NCI-H526 (cell line): ENCODE measurements around the gene VIP.
"Not testable (repeated sequence)": the region's sequence is repeated elsewhere in the genome, so short reads cannot be mapped to it uniquely, and the experiment has no call there.

ENCODE experiments used
- DNase-seq, 2 experiments: peaks; one replicate each; lab custom pipeline; 2025; lab: John Stamatoyannopoulos, UW

VIP gene

DNA sequence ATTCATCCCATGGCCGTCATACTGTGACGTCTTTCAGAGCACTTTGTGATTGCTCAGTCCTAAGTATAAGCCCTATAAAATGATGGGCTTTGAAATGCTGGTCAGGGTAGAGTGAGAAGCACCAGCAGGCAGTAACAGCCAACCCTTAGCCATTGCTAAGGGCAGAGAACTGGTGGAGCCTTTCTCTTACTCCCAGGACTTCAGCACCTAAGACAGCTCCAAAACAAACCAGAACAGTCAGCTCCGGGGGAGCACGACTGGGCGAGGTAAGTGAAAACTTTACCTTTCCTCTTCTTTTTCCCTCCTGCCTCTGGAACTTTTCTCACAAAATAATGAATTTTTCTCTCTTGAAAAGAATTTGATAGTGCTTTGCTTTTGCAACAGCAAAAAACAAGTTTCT, at the start of gene VIP:
TSS of gene VIP (plus strand) at position 104 of the 400 bp plus-strand sequence. CDS start 1,381 bp downstream, outside the sequence.
- no peak for DNase-seq

DNA sequence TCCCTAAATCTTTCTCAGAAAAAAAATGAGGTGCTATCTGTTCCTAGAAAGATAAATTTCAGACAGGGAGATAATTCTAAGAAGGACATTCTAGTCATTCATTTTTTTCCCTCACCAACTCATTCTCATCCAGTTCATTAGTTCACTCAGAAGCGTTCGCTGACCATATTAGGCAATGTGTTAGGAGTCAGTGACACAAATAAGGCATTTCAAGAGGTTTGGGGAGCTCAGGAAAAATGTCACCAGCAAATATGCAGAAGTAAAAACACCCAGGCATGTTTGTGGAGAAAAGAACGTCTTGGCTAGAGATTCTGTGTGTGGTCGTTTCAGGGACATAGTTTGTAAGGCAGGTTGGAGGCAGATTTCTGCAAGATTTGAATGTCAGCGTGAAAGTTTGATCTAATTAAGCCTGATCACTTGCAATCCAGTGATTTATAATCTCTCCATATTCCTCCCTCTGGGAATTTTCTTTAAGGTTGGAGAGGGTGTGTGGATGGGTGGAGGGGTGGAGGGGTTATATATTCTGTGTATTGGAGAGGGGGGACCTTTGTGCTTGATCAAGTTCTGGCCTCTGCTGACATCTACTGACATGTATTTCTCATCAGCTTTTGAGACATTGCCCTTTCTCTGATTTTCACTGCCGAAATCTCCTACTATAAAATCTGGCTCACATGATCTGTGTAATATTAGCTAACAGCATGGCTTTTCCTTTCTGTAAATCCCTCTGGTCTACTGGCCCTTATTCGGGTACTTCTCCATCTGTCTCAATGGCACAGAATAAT, 49.3 kb upstream of the VIP start:
- no peak for DNase-seq

DNA sequence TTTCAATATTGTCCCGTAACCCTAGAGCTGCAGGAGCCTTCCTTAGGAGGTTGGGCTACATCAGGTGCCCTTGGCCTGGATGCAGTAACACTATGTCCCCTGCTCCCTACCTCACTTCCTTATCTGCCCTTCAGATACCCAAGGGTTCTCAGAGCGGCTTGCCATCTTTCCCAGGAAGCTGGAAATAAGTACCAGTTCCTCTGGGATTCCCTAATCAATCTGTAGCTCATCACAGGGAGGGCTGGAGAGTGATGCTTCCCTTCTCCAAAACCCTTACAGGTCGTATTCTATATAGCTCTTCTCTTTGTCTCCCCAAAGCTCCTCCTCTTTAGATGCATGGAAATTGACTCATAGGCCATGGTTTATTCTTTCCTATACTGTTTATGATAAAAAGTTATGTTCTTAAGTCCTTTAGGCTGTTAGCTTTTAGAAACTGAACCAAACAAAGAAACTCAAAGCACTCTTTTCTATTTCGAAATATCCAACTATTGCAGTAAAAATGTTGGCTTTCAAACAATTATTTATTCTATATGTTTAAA, 48.7 kb upstream of the VIP start:
- DNase-seq, result no peak

DNA sequence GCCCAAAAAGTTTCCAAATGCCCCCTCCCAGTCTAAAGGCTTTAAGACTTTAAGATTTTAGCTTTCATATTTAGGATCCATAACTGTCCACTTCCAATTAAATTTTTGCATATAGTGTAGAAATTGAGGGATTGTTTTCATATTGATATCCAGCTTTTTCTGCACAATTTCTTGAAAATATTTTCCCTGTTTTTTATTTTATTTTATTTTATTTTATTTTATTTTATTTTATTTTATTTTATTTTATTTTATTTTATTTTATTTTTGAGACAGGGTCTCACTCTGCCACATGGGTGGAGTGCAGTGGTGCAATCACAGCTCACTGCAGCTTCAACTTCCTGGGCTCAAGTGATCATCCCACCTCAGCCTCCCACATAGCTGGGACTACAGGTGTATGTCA, 46.8 kb upstream of the VIP start:
- DNase-seq, result not testable (repeated sequence)

DNA sequence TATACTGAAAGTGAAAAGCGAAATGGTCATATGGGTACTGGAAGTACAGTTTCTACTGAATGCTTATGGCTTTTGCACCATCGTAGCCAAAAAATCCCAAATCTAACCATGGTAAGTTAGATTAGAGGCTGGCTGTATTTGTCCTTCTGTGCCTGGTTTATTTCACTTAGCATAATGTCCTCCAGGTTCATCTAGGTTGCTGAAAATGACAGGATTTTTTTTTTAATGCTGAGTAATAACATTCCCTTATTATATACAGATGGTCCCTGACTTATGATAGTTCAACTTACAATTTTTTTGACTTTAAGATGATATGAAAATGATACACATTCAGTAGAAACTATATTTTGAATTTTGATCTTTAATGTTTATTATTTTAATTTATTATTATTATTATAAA, 45.3 kb upstream of the VIP start:
- no peak for DNase-seq

DNA sequence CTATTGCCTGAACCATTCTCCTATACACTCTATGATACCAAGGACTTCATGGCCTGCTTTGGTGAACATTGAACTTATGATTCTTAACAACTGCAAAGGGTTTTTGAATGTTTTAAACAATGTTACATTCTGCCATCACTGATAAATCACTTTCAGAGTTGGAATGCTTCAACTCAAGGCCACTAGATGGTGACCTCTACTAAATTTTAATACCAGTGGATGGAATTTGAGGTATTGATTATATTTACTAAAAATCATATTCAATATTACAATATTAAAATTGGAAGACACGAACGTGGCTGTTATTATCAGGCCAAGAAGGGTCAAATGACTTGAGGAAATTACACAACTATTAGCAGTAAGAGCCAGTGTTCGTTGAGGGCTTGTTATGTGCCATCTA, 34.3 kb upstream of the VIP start:
- no peak for DNase-seq

DNA sequence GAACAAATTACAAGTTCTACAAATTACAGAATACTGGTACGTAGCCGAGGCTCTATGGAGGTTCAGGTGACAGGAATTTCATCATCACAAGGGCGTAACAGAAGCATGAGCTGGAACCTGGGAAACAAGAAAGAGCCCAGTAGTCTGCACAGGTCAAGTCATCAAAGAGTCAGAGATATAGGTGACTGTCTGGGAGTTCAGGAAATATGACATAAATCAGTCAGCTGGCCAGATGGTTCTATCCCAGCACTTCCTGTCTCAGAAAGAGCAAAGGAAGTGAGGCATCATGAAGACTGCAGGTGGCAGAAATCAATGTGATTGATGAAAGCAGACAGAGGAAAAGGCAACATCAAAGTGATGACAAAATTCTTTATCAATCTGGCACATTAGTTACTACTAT, 29.6 kb upstream of the VIP start:
- DNase-seq, result no peak

DNA sequence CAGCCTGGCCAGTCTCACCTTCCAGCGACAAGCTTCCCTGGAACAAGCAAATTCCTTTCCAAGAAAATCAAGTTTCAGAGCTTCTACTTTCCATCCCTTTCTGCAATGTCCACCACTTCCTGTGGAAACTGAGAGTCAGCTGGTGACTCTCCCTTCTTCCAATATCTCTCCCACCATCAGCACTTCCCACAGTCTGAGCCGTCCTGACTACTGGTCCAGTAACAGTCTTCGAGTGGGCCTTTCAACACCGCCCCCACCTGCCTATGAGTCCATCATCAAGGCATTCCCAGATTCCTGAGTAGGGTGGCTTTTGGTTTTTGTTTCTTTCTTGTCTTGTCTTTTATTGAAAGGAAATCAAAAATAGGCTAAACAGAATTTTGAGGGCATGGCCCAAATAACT, 28.6 kb upstream of the VIP start:
- no peak for DNase-seq

DNA sequence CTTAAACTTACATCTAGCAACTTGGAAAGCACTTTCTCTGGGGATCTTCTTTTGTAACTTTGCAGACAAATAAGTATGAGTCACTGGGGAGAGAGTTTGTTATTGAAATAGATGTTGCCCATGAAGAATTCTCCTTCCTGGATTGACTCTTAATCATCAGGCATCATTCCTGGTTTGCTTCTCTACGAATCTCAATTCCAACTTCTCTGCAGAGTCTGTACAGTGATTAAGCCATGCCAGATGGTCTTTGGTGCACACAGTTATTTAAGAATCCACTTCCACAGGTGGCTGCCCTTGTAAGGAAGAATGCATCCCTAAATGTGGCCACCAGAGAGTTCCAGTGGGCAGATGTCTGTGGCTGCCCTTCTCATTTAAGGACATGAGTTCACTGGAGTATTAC, 27.2 kb upstream of the VIP start:
- DNase-seq, result no peak

DNA sequence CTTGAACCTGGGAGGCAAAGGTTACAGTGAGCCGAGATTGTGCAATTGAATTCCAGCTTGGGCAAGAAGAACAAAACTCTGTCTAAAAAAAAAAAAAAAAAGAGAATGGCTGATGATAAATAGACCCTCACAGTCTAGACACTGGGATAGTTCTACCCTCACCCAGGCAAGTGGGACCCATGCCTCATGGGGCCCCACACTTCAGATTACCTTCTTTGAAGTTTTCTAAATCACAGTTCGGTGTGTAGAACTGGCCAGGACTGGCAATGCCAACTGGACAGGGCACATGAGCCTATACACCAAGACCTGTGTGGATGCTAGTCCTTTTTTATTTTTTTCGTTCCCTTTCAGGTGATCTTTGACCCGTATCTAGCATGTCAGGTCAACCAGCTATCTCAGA, 24.3 kb upstream of the VIP start:
- no peak for DNase-seq

DNA sequence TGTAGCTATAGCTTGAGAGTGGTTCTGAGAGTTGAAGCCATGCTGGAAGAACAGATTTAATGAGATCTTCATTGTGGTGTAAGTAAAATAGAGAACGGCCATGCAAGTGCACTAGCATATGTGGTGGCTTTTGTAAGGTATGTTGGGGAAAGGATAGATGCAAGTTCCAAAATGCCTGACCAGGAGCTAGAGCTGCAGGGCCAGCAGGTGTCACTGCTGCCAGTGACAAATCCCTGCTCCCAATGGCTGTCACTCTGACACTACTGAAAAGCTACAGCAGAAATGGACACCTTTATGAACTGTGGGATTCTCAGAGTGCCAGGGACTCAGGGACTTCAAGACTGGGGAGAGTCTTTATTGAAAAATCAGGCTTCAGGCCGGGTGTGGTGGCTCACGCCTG, 23.1 kb upstream of the VIP start:
- no peak for DNase-seq

DNA sequence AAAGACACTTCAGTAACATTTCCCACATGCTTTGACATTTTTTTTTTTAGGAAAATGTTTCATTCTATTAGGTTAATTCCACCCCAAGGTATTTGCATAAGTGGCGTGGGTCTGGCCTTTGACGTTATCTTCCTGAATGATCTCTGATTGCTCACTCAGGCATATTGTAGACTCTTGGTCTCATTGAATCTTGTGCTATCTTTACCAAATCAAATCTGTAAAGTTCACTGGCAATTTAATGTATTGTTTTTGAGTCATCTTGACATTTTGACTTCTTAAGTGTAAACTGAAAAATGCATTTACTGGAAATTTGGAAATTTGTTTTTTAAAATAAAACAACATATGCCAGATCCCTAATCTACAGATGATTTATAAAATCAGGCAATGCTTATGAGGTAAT, 16.0 kb upstream of the VIP start:
- DNase-seq, result no peak

DNA sequence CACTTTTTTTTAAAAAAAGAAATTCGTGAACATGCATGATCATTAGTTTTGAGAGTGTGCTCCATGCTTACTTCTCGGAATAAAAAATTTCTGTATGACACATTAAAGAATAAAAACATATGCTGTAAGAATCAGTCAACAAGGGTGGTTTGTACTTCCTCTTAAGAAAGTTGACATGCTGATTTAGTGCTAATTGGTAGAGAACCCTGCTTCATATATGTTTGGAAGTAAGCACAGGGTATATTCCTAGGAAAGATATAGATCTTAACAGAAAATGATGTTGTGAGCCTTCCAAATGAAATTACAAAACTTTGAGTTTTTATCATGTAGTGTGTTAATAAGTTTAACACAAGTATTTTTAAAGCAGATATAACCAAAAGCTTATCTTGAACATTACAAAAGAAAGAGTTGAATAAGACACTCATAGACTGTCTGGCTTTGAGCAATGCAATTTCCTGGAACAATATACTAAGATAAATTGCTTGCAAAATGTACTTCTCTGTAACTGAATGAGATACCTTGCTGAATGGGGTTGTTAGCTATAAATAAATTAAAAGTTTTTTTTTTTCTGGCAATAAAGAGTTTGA, 13.8 kb upstream of the VIP start:
- DNase-seq, result no peak

DNA sequence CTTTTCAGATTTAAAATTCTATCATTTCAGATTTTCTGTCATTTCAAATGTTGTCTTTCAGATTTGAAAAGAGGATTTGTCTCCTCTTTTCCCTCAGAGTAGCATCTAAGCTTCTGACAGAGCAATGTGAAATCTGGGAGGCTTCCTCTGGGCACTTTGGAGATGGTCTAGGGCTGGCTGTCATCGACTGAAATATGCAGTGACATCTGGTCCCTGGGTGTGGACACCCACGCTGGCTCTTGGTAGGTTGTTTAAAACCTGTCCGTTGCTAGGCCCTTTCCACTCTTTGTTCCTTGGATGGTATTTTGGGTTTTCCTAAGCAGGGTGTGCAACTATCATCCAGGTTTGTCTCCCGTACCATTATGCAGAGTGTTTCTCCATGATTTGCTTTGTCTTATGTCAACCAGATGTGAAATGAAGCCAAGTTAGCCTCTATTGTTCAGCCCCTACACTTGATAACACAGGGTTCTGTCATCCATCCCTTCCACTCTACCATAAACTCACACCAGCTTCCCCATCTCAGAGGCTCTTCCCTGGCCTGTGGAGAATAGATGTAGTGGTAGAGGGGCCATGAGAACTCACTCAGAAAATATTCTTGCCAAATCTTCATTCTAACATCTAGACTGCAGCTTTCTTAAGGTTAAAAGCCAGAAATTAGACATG, 5.0 kb upstream of the VIP start:
- DNase-seq, result no peak

DNA sequence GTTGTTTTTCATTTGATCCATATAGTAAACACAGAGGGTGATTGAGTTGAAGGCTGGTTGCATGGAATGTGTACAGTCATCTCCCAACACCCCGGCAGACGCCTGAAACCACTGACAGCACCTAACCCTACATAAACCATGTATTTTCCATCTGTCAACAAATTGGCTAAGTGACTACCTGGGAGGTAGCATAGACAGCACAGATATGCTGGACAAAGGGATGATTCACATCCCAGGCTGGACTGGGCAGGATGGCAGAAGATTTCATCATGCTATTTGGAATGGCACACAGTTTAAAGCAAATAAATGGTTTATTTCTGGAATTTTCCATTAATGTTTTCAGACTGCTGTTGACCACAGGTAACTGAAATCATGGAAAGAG, 4.4 kb upstream of the VIP start:
- no peak for DNase-seq

DNA sequence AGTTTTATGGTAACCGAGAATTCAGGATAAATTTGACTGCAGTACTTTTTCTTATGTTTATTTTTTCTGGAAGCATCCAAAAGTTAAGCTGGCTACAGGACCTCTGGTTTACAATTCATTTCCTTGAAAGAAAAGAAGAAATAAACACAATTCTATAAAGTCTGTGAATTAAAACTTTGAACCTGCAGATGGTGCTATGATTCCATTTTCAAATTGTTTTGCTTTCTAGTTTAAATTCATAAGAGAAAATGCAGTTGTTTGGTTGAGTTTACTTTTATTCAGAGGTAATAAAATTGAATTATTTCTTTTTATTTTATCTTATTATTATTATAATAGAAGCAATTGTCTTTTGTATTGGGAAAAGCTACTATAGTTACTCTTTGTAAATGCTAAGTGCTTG, 1.8 kb upstream of the VIP start:
- DNase-seq, result peak in 1 of 2 experiments; percentile 28

DNA sequence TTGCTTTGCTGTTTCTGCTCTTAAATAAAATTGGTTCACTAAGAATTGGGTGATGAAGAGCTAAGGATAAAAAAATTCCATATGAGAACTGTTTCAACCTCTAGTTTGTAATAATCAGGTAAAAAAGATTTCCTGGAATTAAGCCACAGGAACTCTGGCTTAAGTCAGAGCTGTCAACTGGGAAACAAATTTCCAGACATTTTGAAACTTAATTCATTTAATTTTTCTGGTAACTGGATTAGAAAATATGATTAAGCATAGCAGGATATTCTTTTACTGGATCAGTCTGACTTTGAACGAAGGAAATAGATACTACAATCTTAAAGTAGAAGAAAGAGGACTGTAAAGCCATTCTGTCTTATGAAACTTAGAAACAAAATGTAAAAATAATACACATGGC, 1.3 kb upstream of the VIP start:
- DNase-seq, result no peak

DNA sequence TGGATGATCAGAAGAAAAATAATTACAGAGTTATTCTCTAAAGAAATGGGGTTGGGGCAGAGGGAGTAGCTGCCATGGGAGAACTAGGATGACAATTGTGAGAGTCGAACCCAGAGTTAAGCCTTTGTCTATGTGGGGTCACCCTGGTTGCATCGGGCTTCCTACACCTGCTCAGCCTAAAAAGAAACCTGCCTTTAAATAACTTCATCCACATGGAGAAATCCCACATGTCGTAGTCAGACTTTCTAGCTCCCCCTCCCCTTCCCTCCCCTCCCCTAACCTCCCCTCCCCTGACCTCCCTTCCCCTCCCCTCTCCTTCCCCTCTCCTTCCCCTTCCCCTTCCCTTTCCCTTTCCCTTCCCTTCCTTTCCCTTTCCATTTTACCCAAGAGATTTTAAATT, 14.7 kb downstream of the VIP start:
- no peak for DNase-seq

DNA sequence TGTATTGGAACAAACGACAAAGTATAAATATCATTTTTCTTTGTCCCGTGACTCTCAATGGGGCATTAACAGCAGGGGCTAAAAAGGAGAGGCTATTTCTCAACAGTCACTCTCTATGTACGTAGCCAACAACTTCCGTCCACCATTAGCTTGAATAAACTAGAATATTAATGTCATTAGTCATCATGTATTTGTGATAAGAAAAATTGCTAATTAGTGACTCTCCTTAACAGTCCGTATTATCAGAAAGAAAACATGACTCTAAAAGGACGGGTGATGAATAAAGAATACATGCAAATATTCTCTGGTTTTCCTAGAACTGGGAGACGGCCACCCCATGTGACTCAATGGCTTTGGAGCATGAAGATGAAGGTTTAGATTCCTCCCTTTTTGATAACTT, 18.6 kb downstream of the VIP start:
- no peak for DNase-seq

DNA sequence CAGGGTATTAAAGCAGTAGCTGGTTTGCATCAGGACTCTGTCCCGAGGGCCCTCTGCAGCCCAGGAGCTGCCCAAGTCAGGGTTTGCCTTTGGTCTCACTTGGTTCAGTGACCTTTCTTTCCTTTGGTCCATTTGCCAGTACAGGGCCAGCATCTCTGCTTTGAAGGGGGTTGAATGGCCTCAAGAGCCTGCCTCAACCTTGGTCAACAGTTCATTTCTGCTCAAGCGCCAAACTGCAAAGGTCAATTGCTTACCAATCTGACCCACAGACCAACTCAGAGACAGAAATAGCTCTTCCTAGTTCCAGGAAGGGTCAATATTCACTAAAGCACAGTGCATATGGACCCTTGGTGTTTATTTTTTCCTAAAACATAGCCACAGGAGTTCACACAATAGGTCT, 19.4 kb downstream of the VIP start:
- DNase-seq, result no peak

DNA sequence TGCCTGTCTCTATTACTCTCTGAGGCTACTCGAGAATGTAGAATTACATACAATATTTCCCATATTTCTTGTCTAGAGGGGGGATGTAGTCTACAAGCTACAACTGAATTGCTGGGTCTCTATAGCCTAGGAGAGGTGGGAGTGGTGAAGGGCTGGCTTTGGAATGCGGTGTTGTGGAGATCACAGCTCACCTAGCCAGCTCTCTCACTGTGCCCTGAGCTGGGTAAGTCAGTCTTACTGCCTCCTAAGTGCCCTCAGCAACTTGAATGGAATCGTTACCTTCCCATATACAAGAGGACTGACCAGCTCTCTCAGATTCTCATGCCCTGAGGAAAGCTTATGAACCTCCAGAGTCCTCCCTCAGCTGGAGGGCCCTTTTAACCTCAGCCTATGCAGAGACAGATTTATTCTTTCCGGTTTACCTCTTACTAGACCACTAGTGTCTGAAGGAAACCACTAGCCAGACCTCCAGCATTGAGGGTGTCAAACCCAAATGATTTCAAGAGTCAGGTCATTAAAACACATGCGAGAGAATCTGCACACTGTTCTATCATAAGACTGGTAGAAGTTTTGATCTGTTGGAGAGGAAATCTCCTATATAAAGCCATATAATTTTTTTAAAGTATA, 20.6 kb downstream of the VIP start:
- no peak for DNase-seq

DNA sequence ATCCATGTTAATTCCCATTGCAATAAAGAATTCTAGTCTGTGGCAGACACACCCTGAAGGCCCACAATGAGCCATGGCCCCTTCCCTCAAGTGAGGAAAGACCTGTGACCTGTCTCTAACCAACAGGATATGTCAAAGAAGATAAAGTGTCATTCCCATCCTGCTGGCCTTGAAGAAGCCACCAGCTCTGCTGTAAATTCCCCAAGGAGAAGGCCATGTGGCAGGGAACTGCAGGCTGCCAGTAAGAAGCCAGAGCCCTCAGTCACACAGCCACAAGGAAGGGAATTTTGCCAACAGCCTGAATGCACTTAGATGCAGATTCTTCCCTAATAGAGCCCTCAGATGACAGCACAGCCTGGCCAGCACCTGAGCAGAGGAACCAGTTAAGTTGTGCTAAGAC, 24.8 kb downstream of the VIP start:
- DNase-seq, result no peak

DNA sequence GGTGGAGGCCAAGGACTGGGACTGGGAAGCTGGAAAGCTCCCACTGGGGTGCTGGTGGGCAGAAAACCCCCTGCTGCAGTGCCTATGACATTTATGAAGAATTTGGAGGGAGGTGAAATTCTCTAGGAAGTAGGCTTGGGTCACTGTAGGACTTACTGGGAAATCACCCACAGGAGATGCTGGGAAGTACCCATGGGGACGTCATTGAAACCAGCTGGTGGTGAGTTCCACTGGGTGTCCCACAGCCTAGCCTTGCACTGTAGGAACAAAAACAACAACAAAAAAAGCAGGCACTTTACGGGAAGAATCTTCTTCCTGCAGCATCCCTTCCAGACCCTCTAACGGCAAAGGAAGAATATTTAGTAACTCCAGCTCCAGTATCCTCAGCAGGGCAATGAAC, 26.2 kb downstream of the VIP start:
- DNase-seq, result no peak
